PFSK-1 (cell line): ENCODE results near the gene G0S2.

Experiments used
- FOXP2 ChIP-seq: optimal IDR thresholded peaks from 2 replicates; pipeline ENCODE3; 2011; ENCODE audit warnings: borderline replicate concordance, control low read depth, inconsistent platforms; ENCODE audit not compliant: insufficient read depth; ENCODE audit errors: extremely low read length, extremely low read depth
- POLR2AphosphoS5 ChIP-seq: IDR thresholded peaks from 2 replicates; pipeline ENCODE4 v1.6.1; 2012; ENCODE audit warnings: low read depth, mild to moderate bottlenecking, control low read depth, low read length, moderate library complexity
- REST ChIP-seq, 2 experiments: IDR thresholded peaks; 2 replicates each; pipeline versions ENCODE4 v1.6.1 to v1.8.0; 2011 to 2012; ENCODE audit warnings: low read depth in 2 of 2, low read length in 2 of 2, control low read depth in 1 of 2, inconsistent platforms in 1 of 2, mild to moderate bottlenecking in 1 of 2, moderate library complexity in 1 of 2; ENCODE audit not compliant: insufficient read depth in 1 of 2
- SIN3A ChIP-seq: IDR thresholded peaks from 2 replicates; pipeline ENCODE4 v1.6.1; 2012; ENCODE audit warnings: mild to moderate bottlenecking, low read length, moderate library complexity, borderline replicate concordance; ENCODE audit not compliant: insufficient read depth
- TAF1 ChIP-seq: IDR thresholded peaks from 2 replicates; pipeline ENCODE4 v1.6.1; 2012; ENCODE audit warnings: low read length, control low read depth, borderline replicate concordance; ENCODE audit not compliant: insufficient read depth

Gene G0S2

GRCh38 chr1:209648346-209648745, 26.9 kb upstream of the G0S2 start:
- TF ChIP-seq REST (IDR thresholded peaks at IDR 0.05; ENCODE audit: insufficient read depth in 1 of 2, low read depth in 2 of 2, low read length in 2 of 2) (no peak), POLR2AphosphoS5 (no peak), TAF1 (no peak), FOXP2 (no peak), SIN3A (no peak)

GRCh38 chr1:209648931-209649776, 26.1 kb upstream of the G0S2 start:
- TF ChIP-seq REST (IDR thresholded peaks at IDR 0.05; ENCODE audit: insufficient read depth in 1 of 2, low read depth in 2 of 2, low read length in 2 of 2) (peak in 1 of 2 experiments; percentile 52; a peak in 1 of 4 replicates), FOXP2 (no peak)

GRCh38 chr1:209650454-209650853, 24.8 kb upstream of the G0S2 start:
- TF ChIP-seq TAF1 (no peak), POLR2AphosphoS5 (no peak), FOXP2 (no peak), REST (IDR thresholded peaks at IDR 0.05; ENCODE audit: insufficient read depth in 1 of 2, low read depth in 2 of 2, low read length in 2 of 2) (no peak), SIN3A (no peak)

GRCh38 chr1:209651138-209651587, 24.0 kb upstream of the G0S2 start:
- TF ChIP-seq POLR2AphosphoS5: no peak
- no peak for TF ChIP-seq REST (IDR thresholded peaks at IDR 0.05; ENCODE audit: insufficient read depth in 1 of 2, low read depth in 2 of 2, low read length in 2 of 2)
- TF ChIP-seq SIN3A: no peak
- TF ChIP-seq TAF1: no peak
- TF ChIP-seq FOXP2: no peak
